Astrocyte of the spinal cord (primary cell): ENCODE data around the gene DTX3.

Experiments
- DNase-seq: peaks from one replicate; pipeline ENCODE4 v3.0.0; 2011; ENCODE audit warnings: low read depth, low spot score
- H3K4me3 ChIP-seq: 2 replicates; pipeline ENCODE4 v1.5.1; 2011; ENCODE audit warnings: low read depth, mild to moderate bottlenecking, low read length, moderate library complexity
- in situ Hi-C: cut with HindIII; loops from 2 replicates; pipeline ENCODE4 v1.10.0; 2017; ENCODE audit warnings: low sequenced_read_pairs
- TF ChIP-seq, protein P1 (sequence below): IDR thresholded peaks from 2 replicates; pipeline ENCODE4 v1.5.1; 2012; ENCODE audit warnings: low read depth, mild to moderate bottlenecking, low read length, inconsistent platforms

Gene DTX3

GRCh38 chr12:57610554-57611107, 6.0 kb downstream of the DTX3 start:
- no peak for DNase-seq
- in situ Hi-C loops: no loop called here

GRCh38 chr12:57611108-57611826, 6.6 kb downstream of the DTX3 start, which contains the start of gene ARHGEF25:
TSS of gene ARHGEF25 (plus strand) at chr12:57611435. CDS start at chr12:57611895, 460 bp downstream.
- H3K4me3 ChIP-seq: peak within 1 kb of the TSS; percentile 61

More at GRCh38 chr12:57610554-57611107, 6.0 kb downstream of the DTX3 start:
- peak overlapping the region; percentile 61 for H3K4me3 ChIP-seq
- TF ChIP-seq, protein P1, sequence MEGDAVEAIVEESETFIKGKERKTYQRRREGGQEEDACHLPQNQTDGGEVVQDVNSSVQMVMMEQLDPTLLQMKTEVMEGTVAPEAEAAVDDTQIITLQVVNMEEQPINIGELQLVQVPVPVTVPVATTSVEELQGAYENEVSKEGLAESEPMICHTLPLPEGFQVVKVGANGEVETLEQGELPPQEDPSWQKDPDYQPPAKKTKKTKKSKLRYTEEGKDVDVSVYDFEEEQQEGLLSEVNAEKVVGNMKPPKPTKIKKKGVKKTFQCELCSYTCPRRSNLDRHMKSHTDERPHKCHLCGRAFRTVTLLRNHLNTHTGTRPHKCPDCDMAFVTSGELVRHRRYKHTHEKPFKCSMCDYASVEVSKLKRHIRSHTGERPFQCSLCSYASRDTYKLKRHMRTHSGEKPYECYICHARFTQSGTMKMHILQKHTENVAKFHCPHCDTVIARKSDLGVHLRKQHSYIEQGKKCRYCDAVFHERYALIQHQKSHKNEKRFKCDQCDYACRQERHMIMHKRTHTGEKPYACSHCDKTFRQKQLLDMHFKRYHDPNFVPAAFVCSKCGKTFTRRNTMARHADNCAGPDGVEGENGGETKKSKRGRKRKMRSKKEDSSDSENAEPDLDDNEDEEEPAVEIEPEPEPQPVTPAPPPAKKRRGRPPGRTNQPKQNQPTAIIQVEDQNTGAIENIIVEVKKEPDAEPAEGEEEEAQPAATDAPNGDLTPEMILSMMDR: no peak

GRCh38 chr12:57611827-57612710, 7.4 kb downstream of the DTX3 start:
- in situ Hi-C loops: no loop called here
- peak overlapping the region; percentile 61 for H3K4me3 ChIP-seq
- TF ChIP-seq, protein P1: no peak
- no peak for DNase-seq

More at GRCh38 chr12:57611108-57611826, 6.6 kb downstream of the DTX3 start, which contains the start of gene ARHGEF25:
- in situ Hi-C loops: no loop called here
- TF ChIP-seq, protein P1: no peak
- DNase-seq: peak; percentile 51

DNA sequence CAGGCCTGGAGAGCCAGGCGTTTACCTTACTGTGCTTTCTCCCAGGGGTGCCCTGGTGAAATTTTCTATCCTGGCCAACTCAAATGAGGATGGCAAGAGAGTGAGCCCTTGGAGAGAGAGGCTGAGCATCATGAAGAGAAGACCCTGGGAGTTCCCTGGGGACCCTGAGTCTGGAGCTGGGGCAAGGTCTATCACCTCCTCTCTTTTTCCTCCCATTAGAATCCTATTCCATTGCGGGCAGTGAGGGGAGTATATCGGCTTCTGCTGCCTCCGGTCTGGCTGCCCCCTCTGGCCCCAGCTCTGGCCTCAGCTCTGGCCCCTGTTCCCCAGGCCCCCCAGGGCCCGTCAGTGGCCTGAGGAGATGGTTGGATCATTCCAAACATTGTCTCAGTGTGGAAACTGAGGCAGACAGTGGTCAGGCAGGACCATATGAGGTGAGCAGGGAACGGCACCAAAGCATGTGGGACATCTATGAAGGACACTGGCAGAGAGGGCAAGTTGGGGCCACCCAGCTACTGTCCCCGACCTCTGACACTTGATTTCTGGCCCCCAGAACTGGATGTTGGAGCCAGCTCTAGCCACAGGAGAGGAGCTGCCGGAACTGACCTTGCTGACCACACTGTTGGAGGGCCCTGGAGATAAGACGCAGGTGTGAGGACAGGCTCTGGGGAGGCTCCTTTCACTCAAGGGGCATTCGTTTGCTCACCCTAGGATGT, 8.2 kb downstream of the DTX3 start:
- no peak for DNase-seq
- in situ Hi-C loops: no loop called here
- H3K4me3 ChIP-seq: no peak overlapping the region
- TF ChIP-seq, protein P1: no peak

DNA sequence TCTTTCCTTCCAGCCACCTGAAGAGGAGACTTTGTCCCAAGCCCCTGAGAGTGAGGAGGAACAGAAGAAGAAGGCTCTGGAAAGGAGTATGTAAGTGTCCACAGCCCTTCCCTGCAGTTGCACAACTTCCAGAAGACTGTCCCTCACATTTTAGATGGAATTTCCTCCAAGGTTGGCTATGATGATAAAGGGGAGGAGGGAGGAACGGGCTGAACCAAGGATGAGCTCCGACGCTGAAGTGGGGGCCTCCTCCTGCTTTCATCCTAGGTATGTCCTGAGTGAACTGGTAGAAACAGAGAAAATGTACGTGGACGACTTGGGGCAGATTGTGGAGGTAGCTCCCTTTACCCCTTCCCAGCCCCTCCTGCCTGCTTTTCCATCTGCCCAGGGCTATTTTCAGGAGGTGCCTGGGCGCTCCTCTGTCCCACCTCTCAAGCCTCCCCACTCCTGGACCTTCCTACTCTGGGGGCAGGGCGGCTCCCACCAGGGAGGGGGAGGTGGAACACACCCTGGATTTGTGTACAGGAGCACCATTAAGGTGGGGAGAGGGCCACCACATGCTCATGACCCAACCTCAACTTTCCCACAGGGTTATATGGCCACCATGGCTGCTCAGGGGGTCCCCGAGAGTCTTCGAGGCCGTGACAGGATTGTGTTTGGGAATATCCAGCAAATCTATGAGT, 8.9 kb downstream of the DTX3 start:
- no peak for DNase-seq
- no peak overlapping the region for H3K4me3 ChIP-seq
- TF ChIP-seq, protein P1: no peak
- in situ Hi-C loops: no loop called here
